HG02798 (cell line): Measurements from ENCODE around the gene ZBTB7A.

Experiments
- ATAC-seq: cut with Tn5 transposase; IDR thresholded peaks from one replicate; pipeline ENCODE4 v1.9.1; 2021; ENCODE audit warnings: mild to moderate bottlenecking; ENCODE audit not compliant: unreplicated experiment, poor library complexity

Gene ZBTB7A

DNA sequence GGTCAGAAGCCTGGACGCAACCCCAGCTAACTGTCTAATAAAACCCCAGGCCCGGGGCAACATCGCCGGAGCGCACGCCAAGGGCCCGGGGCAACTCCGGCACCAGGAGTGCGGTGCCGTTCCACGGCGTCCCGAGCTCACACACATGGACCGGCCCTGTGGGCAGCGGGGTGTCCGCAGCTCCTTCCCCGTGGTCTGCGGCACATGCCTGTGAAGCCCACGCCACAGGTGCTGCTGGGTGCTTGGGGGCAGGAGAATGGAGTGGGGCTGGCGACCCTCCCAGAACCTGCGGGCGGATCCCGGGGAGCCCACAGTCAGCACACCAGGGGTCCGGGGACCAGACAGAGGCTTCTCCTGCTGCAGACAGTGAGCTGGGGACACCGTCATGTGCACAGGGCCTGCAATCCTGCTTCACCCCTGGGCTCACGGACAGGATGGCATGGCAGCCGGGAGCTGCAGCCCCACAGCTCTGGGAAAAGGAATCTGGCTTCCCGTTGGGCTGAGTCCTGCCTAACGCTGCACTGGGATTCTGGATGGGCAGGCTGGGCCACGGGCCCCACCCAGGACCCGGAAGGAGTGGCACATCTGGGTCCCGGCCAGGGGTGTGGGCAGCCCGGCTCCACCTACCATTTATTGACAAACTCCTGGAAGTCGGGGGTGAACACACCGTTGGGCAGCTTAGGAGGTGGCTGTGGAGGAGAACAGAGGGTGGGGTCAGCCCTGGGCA is 28.2 kb upstream of the ZBTB7A start:
- ATAC-seq: no peak

DNA sequence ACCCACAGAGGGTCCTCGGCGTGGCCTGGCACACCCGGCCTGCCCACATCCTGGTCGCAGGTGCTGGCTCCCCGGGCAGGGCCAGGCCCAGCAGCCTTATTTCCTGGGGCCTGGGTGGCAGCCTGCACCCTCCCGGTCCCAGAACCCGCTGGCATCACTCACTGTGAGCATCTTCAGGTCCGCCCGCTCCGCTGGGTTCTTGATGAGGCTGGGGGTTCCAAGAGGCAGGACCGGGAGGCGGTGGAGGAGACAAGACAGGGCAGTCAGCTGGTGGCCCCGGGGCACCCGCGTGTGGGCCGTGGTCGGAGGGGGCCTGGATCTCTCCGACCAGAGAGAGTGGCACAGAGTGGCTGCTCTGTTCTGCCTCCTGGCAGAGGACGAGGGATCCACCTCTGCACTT is 27.6 kb upstream of the ZBTB7A start:
- no peak for ATAC-seq

- no peak for ATAC-seq
These were observed 27.0 kb upstream of the ZBTB7A start for GRCh38 chr19:4093643-4094175.

DNA sequence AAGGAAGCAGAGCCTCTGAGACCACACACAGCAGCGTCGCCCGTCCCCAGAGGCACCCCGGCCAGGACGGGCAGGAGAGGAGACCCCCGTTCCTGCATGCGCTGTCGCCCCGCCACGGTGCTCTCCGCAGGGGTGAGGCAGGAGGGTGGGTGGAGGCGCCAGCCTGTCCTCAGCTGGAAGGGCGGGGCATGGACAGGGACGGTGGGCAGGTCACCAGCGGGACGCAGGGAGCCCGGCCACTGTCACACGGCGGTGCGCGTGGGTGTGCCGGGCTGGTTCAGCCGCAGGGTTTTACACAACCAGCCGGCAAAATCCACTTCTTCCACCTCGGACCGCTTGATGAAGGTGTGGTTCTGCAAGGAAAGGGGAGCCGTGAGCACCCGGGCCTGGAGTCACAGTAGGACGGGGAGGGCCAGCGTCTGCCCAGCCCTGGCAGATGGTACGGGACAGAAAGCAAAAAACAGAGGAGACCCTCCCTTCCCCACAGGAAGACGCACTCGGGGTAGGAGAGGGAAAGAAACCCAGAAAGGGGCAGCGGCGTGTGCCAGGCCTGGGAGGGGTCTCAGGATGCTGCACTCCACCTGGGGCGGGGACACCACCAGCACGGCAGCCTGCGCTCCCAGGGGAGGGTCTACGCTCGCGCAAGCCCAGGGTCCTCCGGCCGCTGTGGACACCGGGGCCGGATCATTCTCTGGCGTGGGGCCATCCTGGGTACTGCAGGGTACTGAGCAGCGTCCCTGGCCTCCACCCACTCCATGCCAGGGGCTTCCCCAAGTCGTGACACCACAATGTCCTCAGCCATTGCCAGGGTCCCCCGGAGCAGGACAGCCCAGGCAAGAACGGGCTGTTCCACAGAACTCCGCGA is 23.9 kb upstream of the ZBTB7A start:
- ATAC-seq: no peak

- no peak for ATAC-seq
These were observed 23.2 kb upstream of the ZBTB7A start for GRCh38 chr19:4089946-4090345.

DNA sequence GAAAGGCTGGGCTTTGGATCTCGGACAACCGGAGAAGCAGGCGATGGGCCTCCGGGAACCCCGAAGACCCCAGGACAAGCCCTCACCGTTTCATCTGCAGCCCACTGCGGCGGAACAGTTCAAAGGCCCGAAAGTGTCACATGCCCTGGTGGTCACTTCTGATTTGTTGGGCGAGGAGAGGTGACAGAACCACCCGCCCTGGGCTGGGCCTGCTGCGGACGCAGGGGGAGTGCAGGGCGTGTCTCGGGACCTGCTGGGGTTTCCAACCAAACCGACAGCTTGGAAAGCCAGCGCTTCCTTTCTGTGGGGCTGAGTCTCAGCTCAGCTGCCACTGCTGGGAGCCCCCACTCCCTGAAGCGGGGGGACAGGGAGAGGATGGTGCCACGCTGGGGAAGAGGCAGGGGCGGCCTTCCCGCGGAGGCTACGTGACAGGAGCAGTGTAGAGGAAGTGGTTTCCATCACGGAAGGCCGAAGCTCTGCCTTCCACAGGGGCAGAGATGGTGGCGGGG is 22.8 kb upstream of the ZBTB7A start:
- no peak for ATAC-seq

- no peak for ATAC-seq
These were observed 22.3 kb upstream of the ZBTB7A start for GRCh38 chr19:4088975-4089374.

DNA sequence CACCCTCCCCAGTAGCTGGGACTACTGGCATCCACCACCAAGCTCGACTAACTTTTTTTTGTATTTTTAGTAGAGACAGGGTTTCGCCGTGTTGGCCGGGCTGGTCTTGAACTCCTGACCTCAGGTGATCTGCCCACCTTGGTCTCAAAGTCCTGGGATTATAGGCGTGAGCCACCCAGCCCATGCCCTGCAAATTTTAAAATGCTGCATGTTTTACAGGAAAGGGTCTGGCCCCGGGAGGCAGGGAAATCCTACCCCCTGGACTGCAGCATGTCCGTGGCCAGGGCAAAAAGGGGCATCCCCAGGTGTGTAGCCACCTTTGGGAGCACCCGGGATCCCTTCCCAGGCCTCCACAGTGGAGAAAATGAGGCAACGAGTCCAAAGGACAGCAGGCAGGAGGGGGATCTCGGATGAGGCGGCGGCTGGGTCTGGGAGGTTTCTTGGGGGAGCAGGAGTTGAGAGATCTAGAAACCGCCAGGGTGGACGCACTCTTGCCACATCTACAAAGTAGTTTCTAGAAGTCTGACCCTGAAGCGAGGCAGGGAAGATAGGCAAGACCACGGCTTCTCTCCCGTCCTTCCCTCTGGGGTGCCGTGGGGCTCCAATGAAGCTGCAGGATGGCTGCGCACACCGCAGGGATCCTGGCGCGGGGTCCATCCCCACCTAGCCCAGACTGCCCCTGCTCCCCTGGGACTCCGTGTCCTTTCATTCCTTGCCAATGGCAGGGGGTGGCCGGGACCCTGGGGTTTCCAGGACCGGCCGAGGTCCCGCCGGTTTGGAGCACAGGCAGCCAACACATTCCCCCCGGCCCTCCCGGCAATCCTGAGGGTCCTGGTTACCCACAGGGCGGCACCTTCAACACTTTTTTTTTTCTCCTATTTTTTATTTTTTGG is 21.3 kb upstream of the ZBTB7A start:
- no peak for ATAC-seq

GRCh38 chr19:4086411-4086867 is 19.7 kb upstream of the ZBTB7A start:
- no peak for ATAC-seq

DNA sequence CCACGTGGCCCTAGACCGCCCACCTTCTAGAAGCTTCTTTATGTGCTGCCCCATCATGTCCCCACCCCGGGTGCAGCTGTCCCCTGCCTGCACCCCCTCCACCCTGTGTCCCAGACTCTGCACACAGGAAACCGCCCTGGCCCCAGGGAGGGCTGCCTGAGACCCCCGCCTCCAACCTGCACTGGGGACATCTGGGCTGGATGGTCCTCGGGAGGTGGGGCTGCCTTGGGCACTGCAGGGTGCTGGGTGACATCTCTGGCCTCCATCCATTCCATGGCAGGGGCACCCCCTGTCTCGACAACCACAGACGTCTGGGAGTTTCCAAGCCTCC is 17.8 kb upstream of the ZBTB7A start:
- ATAC-seq: no peak

GRCh38 chr19:4083677-4084546 is 17.2 kb upstream of the ZBTB7A start:
- ATAC-seq: no peak

DNA sequence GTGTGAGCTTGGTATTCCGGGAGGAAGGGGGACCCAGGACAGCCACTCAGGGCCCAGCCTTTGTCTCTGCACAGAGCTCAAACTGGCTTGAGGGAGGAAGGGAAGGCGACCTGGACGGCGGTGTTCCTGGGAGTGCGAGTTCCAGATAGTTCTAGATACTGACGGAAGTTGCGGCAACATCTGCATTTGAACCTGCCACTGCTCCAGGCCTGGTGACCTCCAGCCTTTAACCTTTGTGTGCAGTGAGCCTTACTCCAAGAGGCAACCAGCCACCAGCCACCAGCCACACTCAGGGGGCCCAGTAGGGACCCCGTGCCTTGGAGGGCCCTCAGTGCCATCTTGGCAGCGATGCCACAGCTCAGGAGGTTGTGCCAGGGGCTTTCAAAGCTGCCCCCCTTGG is 15.5 kb upstream of the ZBTB7A start:
- no peak for ATAC-seq

DNA sequence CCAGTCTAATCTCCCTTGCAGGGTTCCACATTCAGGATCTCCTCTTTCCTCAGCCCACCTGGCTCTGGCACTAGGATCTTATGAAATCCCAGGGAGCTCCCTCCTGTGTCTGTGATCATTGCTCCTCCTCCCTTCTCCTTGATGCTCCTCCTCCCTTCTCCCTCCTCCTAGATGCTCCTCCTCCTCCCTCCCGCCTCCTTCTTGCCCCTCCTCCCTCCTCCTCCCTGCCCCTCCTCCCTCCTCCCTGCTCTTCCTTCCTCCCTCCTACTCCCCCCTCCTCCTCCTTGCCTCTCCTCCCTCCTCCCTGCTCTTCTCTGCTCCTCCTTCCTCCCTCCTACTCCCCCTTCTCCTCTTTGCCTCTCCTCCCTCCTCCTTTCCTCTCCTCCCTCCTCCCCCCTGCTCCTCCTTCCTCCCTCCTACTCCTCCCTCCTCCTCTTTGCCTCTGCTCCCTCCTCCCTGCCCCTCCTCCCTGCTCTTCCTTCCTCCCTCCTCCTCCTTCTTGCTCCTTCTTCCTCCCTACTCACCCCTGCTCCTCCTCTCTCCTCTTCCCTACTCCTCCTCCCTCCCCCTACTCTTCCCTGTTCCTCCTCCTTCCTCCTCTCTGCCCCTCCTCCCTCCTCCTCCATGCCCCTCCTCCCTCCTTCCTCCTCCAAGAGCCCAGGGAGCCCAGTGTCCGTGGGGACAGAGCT is 14.9 kb upstream of the ZBTB7A start:
- no peak for ATAC-seq

DNA sequence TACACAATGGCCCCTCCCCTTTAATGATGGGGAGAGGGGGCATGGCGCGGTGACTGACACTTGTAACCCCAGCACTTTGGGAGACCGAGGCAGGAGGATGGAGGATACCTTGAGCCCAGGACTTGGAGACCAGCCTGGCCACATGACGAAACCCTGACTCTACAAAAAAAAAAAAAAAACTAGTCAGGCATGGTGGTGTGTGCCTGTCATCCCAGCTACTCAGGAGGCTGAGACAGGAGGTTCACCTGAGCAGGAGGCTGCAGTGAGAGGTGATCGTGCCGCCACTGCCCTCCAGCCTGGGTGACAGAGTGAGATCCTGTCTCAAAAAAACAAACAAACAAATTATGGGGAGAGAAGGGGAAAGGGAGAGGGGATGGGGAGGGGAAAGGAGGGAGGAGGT is 13.8 kb upstream of the ZBTB7A start:
- ATAC-seq: no peak

- ATAC-seq: no peak
These were observed 11.3 kb upstream of the ZBTB7A start for GRCh38 chr19:4077800-4078684.

- no peak for ATAC-seq
These were observed 10.3 kb upstream of the ZBTB7A start for GRCh38 chr19:4077007-4077374.

DNA sequence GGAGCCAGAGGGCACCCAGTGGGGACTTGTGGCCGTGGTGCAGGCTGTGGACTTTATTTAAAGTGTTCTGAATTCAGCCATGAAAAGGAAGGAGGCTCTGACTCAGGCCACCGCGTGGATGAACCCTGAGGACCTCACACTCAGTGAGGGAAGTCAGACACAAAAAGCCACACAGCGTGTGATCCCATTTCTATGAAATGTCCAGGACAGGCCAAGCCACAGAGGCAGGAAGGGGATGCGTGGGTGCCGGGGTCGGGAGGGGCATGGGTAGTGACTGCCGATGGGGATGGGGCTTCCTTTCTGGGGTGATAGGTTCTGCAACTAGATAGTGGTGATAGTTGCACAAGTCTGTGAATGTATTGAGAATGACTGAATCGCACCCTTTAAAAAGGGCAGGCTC is 8.7 kb upstream of the ZBTB7A start:
- no peak for ATAC-seq

- ATAC-seq: no peak
These were observed 4.9 kb upstream of the ZBTB7A start for GRCh38 chr19:4071610-4072009.
